ENCODE results near the gene CLDN18. TPM values are rescaled to one million over a fixed set of nuclear protein-coding genes. Genes with fewer than 3 reads are reported as not detected.

Gene CLDN18
- total and polyA plus RNA-seq, 2 donors (not counting 3 experiments of a cell fraction or from before 2014, with no cell fraction given), result not detected

GRCh38 chr3:138032567-138032966 is 22.6 kb downstream of the CLDN18 start:
- H3K36me3 ChIP-seq (ENCODE audit: control insufficient read depth in 2 of 2, extremely low read depth in 1 of 2, insufficient read depth in 2 of 2, low read length in 2 of 2), result no peaks in the 10 kb centered on the region
- H3K27ac ChIP-seq (ENCODE audit: insufficient read depth, low read depth, low read length), result no peak overlapping the region
- BruUV-seq (replicated peaks), result no TSS peak
- TF ChIP-seq JUN (IDR thresholded peaks at IDR 0.05; ENCODE audit: borderline replicate concordance, insufficient read depth, insufficient read length, low read depth), result no peak
- TF ChIP-seq EZH2 (IDR thresholded peaks at IDR 0.05; ENCODE audit: borderline replicate concordance, low read depth, low read length, severe bottlenecking), result no peak
- TF ChIP-seq CTCF (IDR thresholded peaks at IDR 0.05; ENCODE audit: extremely low read depth in 1 of 2, insufficient read depth in 1 of 2, low read depth in 1 of 2, low read length in 2 of 2), result no peak
- no peak for TF ChIP-seq POLR2AphosphoS5 (IDR thresholded peaks at IDR 0.05; ENCODE audit: insufficient read depth, low read depth, low read length)
- TF ChIP-seq POLR2A (IDR thresholded peaks at IDR 0.05; ENCODE audit: low read depth, low read length), result no peak
- TF ChIP-seq MYC (IDR thresholded peaks at IDR 0.05; ENCODE audit: low read depth, low read length), result no peak
- TF ChIP-seq MAX (IDR thresholded peaks at IDR 0.05; ENCODE audit: insufficient read depth, insufficient read length), result no peak
- no peak for TF ChIP-seq FOS (IDR thresholded peaks at IDR 0.05; ENCODE audit: borderline replicate concordance, insufficient read depth, low read length)
- no peak for TF ChIP-seq GATA2 (IDR thresholded peaks at IDR 0.05; ENCODE audit: insufficient read depth, insufficient read length, low read depth, low read length)
- H3K9me3 ChIP-seq (replicated peaks; ENCODE audit: control insufficient read depth, insufficient read depth, low read length), result no peaks in the 10 kb centered on the region
- POLR2A ChIA-PET, result no interaction called here
- no peaks in the 10 kb centered on the region for H4K20me1 ChIP-seq (replicated peaks; ENCODE audit: control insufficient read depth, extremely low read depth, insufficient read depth, low read length)
- H3K4me3 ChIP-seq (replicated peaks in 1 of 3; ENCODE audit: insufficient read depth in 1 of 3, low read depth in 1 of 3, low read length in 3 of 3), result no peak overlapping the region
- intact Hi-C loops (cut with micrococcal nuclease) (no loop called here), dilution Hi-C loops (cut with MboI; ENCODE audit: extremely low pct_ligation_motif_present, low sequenced_read_pairs) (no loop called here)
- DNase-seq (ENCODE audit: low read depth, low spot score) (no peak), FAIRE-seq (no peak)
- no peak overlapping the region for H2AFZ ChIP-seq (ENCODE audit: low read depth, low read length)
- no peaks in the 10 kb centered on the region for H3K9me1 ChIP-seq (replicated peaks; ENCODE audit: control insufficient read depth, extremely low read depth, insufficient read depth, low read length)
- no peaks in the 10 kb centered on the region for H3K79me2 ChIP-seq (ENCODE audit: control insufficient read depth, insufficient read depth, low read length)
- no peak overlapping the region for H3K4me2 ChIP-seq (ENCODE audit: insufficient read depth, low read length)
- no peak overlapping the region for H3K9ac ChIP-seq (replicated peaks; ENCODE audit: extremely low read depth, insufficient read depth, low read length)
- CTCF ChIA-PET, result no interaction called here
- no peaks in the 10 kb centered on the region for H3K27me3 ChIP-seq (ENCODE audit: control insufficient read depth in 2 of 2, insufficient read depth in 2 of 2, low read length in 2 of 2)
- no peaks in the 10 kb centered on the region for H3K4me1 ChIP-seq (ENCODE audit: control insufficient read depth, extremely low read depth, insufficient read depth, low read length)
